NCI-H446 (cell line): ENCODE results near the gene SPATA32.

Experiments used
- DNase-seq, 2 experiments: peaks; one replicate each; lab custom pipeline; 2025; lab: John Stamatoyannopoulos, UW

Gene SPATA32

DNA sequence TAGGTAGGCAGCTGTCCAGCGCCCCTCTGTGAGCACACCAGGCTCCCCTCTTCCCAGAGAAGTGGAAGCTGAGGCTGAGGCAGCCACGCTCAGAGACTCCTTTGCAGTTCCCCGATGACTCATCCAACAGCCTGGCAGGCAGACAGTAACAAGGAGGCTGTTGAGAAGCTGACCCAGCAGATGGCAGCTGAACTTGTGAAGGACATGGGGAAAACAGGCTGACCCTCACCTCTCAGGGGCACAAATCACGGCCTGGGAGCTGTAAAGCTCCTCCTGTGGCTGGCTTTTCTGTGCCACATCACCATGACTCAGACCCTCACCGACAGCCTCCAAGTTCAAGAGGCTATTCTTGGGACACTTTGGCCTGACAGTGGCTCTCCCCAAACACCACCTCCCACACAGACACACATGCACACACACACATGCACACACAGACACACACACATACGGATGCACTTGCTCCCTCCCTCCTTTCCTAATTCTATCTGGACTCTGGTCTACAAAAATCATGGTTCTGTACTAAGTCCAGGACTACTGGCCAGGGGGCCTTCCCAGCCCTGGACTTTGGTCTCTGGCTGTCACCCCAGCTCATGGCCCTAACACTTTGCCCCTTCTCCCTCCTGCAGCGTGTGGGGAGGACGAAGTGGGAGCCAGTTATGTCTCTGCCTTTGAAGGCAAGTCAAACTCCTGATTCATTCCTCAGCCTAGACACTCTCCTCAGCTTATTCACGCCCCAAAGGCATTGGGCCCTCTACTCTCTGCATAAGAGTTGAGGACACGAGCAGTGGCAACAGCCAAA is 31.7 kb upstream of the SPATA32 start:
- DNase-seq: peak in 1 of 2 experiments; percentile 66

DNA sequence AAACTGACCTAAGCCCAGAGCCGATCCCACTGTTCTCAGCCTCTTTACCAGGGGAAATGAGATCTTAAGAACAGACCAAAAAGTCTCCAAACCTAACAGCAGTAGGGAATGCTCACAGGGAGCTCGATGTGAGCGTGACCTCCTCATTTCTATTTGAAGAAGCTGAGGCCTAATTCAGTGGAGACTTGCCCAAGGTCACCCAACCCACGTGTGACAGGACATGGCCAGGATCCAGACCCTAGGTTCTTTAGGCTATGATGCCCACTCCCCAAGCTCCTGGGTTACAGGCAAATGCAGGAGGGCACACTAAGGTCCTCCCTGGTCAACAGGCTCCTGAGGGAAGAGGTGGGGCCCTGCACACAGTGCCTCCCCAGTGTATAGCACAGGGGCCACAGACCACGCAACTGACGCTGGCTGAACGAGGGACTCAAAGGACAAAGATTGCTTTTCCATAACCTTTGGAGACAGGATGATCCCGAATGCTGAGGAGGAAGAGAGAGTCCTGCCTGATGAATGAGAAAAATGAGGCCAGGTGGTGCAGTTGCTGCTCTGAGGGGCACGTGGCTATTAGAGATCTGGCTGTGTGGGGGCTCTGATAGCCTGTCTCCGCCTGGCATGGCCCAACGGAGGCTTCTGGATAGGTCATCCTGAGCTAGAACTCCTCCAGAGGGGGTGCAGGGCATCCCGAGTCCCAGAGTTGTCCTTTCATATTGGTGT is 31.0 kb upstream of the SPATA32 start:
- no peak for DNase-seq

DNA sequence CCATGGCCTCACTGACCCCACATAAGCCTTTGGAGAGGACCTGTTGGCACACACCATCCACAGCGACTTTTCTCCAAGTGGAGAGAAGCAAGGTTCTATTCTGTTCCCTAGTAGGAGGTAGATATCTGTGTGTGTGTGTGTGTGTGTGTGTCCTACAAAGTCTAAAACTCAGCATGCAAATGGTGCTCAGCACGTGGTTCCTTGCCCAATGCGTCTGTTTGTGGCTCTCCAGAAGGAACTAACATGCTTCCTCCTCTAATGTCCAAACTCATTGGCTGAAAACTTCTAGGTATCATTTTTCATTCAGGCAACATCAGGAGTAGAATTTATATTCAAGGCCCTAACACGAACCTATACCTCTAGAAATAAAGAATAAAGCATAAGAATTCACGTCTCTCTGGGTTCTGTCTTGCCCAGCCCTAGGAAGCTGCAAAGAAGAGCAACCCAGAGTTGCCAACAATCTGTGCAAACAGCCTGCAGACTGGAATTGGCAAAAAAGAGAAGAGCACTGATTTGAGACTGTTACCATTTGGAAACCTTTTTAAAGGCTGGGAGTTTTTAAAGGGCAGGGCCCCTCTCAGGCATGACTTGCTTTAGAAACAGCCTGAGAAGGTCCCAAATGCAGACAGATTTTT is 29.4 kb upstream of the SPATA32 start:
- DNase-seq: peak in 1 of 2 experiments; percentile 22

DNA sequence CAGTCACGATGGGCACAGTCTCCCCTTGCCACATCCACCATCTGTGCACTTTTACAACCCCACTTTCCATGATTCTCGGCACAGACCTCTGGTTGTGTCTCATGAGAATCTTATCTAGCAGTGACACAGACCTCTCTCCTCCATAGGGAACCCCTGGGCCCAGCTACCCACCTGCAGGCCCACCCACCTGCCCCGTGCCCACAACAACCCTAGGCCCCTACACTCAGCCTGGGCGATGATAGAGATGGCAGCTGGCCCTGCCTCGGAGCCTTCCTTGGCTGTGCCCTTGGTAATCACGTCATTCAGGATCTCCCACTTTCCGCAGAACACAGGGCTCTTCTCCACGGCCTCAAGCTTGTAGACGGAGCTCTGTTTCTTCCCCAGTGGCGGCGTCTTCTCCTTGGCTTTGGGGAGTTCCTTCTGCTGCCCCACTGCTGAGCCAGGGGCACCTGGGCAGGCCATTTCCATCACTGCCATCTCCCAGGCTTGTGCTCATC is 28.4 kb upstream of the SPATA32 start:
- DNase-seq: no peak

DNA sequence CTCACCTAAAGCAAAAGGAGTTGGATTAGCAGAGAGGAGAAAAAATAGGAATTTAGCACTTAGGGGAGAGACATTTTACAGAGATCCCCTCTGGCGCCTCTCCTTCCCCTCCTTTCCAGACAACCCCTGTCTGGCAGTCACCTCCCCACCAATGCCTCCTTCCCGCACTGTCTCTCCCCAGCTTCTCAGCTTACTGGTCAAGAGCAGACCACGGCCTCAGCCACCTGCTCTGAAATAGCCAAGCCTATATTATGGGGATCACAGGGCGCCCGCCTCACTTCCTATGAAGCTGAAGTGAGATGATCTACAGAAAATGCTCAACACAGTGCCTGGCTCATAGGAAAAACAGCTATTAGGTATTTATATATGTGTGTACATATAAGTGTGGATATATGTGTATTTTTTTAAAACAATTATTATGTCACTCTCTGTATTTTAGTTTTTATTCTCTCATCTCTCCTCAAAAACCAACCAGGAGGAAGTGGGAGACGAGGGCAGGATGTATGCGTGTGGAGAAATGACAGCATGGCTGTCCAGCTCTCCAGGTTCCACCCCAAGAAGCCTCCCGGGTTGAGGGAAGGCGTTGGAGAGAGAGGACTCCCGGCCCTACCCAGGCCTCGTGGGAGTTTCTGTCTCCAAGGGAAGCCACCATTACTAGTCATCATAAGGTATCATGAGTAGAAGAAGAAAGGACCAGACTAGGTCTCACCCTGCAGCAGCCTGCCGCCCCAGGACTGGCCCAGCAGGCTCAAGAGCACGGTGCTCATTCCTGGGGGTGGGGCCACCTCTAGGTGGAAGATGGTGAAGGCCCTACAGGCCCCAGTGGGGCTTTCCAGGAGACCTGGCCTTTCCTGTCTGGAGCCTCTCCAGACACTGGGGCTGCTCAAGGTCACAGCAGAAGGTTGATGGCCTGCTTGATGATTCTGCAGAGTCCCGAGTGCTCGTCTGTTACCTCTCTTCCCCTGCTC is 27.7 kb upstream of the SPATA32 start:
- DNase-seq: no peak

DNA sequence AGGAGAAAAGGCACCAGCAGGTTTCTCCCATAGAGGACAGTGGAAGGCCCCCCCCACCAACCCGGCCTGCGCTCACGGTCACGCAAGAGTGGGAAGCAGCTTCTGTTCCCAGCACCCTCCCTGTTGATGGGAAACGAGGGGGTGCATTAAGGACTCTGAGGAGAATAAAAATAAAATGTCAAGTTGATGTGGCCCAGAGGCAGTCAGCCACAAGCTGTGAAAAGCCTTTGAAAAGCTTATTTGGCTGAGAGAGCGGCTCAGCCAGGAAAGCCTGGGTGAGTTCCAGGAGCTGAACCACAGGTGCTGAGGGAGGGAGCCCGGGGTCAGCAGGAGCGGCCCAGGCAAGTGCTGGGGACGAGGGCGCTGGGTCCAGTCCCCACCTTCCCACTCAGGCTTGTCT is 26.9 kb upstream of the SPATA32 start:
- DNase-seq: peak in 1 of 2 experiments; percentile 36

DNA sequence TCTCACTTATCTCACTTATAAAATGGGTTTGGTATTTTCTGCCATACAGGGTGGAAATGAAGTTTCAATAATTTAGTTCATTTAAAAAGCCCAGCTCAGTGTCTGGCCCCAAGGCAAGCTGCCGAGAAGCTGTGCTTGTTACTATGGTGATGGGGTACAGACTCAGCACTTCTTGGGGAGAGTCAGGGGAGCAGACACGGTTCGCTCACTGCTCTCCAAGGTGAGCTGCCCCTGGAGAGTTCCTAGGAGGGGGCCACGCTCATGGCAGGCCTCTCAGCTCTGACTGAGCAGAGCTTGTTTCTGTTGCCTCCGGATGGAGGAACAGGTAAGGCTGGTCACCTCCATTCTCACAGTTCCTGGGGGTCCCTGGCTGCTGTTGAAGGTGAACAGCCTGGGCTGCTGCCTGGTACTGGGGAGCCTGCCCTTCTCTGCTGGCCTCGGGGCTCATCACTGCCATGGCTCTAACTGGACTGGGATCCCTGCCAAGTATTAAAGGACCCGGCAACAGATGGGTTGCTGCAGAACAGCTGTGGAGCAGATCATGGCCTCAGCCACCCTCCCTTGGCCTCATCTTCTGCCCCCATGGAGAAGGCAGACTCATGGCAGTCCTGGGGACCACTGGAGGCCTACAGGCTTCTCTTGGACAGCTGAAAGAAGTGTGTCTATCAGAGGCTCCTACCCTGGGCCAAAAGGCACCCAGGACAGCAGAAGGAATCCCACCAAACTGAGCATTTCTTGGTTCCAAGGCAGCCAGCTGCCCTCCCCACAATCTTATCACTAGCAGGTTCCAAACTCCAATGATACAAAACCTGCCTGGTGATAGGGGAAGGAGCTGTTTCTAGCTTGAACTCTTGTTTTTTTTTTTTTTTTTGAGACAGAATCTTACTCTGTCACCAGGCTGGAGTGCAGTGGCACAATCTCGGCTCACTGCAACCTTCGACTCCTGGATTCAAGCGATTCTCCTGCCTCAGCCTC is 25.9 kb upstream of the SPATA32 start:
- DNase-seq: peak in 1 of 2 experiments; percentile 66

DNA sequence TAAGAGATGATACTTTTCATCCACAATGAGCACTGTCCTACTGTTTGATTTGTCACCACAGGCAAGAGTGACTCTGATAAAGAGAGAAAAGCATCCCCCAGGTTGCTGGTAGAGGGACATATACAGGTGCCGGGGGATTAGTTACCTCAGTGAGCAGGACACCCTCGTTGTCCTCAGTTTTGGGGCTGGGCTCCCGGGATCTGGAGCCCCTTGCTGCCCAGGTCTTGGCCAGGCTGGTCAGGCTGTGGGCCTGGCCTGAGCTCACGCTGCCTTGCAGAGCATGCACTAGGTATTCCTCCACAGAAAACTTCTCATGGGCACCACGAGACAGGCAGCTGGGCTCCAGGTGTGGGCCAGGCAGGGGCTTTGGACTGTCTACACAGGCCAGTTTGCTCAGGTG is 24.4 kb upstream of the SPATA32 start:
- DNase-seq: no peak

DNA sequence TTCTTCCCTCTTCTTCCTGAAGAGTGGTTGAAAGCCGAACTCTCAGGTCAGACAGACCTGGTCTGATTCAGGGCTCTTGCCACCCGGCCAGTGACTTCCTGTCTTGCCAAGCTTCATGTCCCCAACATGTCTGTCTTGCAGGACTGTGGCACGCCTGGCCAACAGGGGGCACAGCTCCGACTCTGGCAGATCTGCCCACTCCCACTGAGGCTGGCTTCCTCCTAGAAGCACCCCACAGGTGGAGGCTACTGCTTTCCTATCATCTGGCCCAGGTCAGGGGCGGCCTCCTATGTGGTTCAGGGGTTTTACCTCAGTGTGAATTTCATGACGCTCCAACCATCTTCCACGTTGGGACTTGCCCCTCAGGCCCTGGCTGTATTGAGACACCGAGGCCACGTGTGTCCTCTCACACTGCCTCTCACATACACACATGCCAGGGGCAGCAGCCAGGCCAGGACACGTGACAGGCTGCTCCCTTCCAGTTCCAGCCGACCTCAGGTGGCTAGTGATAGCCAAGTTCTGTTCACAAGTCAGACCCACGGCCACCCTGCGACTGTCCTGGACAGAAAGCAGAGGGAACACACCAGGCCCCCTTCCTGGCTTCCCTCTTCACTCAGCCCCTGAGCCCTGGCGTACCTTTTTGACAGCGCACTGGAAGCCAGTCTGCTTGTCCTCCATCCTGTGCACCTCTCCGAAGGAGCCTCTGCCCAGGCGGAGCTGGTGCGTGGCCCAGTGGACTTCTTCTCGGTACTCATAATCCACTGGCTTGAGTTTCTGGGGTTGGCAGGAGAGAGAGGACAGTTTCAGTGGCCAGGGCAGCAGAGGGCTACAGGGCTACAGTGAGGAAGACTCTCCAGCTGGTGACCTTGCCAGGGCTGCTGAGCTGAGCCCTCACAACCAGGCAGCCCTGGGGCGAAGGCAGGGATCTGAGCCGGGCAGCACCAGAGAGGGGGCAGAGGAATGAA is 22.6 kb upstream of the SPATA32 start:
- no peak for DNase-seq

DNA sequence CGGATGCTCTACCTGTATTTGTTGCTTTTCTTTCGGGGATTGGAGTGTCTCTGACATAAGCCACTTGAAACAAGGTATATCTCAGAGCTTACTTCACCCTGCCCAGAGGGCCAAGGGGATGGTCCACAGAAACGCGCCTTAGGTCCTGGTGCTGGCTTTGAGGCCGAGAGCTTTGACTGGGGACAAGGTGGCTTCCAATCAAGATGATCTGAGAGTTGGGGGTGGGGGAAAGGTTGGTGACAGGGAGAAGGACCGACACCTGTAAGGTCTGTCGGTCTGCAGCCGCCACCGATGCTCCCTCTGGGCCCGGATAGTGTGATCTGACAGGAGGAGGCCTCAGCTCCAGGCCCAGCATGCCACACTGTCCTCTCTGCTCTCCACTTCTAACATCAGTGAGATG is 21.8 kb upstream of the SPATA32 start:
- DNase-seq: no peak

DNA sequence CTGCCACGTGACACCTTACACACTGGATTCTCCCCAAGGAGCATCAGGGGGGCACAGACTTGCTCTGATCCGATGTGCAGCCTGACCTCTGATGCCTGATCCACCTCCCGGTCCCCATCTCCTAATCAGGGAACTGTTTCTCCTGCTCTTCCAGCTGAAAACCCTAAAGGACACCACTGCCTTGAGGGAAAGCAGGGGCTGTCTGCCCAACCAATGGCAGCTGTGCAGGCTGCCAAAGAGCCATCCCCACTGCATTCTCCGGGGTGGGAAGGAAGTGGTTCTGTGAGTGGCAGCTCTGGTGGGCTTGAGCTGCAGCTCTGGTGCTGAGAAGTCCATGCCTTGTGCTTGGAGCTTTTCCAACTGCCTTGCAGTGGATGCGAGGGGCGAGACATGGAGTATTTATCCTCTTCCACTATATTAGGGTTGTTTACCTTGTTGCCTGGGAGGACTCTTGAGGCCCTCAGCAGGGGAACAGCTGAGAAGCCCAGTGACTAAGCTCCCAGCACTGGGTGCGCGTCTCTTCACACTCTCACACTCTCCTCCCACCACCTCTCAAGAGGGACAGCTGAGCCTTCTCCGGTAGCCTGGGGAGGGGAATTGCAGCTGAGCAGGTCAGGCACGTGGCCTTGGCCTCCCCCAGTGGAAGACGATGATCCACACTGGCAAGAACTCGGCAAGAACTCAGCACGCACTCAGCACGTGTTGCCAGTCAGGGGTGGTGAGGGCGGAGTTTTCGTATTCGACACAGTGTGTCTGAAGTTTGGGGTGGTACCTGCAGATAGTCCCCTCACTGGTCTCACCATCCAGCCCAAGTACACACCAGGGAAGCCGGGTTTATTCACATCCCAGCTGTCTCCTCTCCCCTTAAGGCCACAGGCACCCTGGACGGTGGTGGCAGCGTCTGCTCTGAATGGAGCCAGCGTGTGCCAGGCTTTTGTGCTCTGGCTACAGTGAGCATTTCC is 21.1 kb upstream of the SPATA32 start:
- DNase-seq: no peak

DNA sequence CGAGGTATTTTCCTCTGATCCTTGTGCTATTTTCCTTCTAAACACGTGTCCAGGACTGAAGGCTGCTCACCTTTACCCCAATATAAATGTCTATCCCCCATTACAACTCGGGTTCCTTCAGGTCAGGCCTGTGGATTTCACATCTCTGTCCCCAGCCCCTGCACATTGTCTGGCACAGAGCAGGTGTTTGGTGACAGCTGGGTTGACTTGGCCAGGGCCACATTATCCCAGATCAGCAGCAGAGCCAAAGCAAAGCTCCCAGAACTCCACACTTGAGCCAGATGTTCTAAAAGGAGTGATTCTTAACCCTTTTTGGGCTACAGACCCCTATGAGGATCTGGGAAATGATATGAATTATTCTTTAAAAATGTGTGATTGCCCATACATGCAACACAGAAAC is 18.0 kb upstream of the SPATA32 start:
- DNase-seq: no peak

DNA sequence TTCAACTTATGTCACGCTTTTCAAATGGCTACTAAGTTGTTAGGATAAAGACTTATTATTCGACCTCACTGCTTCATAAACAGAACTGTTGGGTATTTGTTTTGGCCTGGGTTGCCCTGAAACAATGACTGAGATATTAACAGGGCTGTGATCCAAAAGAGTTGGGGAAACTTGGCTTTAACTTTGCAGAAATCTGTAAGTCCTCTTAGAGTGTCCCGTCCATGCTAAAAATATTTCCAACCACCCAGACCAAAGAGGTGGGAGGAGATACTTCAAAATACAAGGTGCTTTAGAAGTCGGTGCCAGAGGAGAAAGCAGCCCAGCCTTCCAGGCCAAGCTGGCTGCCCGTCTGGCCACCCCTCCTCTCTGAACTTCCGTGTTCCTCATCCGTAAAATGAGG is 16.1 kb upstream of the SPATA32 start:
- no peak for DNase-seq

DNA sequence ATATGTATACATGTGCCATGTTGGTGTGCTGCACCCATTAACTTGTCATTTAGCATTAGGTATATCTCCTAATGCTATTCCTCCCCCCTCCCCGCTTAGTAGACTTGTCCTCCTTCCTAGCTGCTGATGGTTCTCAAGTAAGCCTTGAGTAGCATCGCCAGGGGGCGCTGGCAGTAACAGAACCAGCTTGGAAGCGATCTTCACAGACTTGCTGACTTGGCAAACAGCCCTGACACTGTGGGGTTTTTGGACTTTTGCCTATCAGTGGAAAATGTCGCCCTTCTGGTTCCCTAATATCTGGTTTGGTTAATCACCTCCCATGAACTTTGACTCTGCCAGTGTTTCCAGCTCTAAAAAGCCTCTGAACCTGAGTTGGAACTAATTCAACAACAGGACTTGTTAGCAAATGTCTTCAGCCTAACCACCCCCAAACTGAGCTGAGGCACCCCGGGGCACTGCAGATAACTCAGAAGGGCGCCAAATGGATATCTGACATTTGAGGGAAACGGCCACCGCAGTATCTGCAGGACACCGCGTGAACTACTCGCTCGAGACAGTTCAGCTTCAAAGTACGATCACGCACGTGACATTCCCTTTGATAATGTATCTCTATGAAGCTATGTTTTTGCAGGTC is 15.4 kb upstream of the SPATA32 start:
- DNase-seq: peak; percentile 83 to 89

DNA sequence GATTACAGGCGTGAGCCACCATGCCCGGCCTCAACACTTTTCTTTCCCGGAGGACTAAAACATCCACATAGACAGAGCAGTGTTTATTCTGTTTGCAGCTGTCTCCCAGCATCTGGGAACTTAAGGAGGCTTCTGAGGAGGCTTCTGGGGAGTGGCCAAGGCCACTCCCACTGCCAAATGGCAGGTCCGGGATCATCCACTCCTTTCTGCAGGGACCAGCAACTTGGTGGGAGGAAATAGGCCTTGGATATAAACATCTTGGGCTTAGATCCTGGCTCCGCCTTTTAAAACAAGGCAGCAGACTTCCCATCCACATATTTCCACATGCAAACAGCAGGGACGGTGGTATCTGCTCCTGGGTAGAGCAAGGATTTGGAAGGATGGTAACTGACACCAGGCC is 14.1 kb upstream of the SPATA32 start:
- no peak for DNase-seq

DNA sequence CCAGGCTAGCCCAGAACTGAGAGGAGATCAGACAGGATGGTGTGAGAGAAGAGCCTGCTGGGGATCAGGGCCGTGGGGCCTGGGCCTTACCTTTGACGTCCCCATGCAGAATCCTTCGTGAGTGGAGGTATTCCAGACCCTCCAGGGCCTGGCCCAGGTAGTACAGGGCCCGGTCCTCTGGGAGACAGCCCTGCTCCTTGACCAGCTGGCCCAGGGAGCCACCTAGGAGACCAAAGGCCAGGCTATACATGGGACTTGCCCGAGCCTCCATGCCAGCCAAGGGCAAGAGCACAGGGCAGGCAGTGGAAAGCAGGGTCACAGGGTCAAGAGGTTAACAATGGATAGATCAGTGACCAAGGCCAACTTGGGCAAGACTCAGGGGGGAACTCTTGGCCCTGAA is 12.1 kb upstream of the SPATA32 start:
- no peak for DNase-seq

DNA sequence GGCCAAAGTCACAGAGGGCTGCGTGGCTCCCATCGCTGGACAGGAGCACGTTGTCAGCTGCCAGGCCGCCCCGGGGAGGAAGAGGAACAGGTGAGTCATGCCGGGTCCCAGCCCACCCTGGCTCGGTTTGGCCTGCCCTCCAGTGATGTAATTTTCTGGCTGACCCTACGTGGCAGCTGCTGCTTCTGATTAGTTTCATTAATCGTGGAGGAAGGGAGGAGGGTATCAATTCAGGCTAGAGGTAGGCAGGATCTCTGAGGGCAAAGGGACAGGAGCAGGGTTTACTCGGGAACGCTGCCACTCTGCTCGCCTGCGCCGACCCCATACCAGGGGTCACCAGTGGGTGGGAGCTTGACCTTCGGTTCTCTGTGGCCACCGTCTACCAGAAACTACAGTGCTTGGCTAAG is 11.7 kb upstream of the SPATA32 start:
- DNase-seq: no peak

DNA sequence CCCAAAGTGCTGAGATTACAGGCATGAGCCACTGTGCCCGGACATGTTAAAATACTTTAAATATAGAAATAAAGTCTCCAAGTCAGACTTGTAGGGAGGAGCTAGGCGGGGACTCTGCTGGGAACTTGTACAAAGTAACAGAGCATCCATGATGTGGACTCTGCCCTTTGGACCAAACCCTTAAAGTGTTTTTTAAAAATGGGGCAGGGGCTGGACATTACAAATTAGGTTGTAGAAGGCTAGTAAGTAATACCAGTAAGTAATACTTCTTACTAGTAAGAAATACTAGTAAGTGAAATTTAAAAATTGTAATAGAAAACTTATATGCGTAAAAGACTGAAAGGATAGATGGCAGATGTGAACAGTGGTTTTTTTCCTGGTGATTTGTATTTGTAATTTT is 9.7 kb upstream of the SPATA32 start:
- DNase-seq: no peak
